ENCODE data around the gene EXTL1.
"Not testable (repeated sequence)": the region's sequence is repeated elsewhere in the genome, so short reads cannot be mapped to it uniquely, and the experiment has no call there.

The EXTL1 gene

GRCh38 chr1:26021647-26022403 lies at the start of gene EXTL1:
Gene EXTL1, plus strand, starts transcription at chr1:26021775. Its CDS starts 872 bp downstream, at chr1:26022647.
- DNase-seq = peak in 37 of 56 donors; percentile 13 to 82 (median 52)

GRCh38 chr1:25971811-25972180 lies 49.8 kb upstream of the EXTL1 start:
- no peak for DNase-seq

- DNase-seq = no peak
Observed at GRCh38 chr1:25973610-25974321, 47.8 kb upstream of the EXTL1 start.

GRCh38 chr1:25977801-25978200 lies 43.8 kb upstream of the EXTL1 start:
- DNase-seq = no peak

- no peak for DNase-seq
Observed at GRCh38 chr1:25978403-25978802, 43.2 kb upstream of the EXTL1 start.

GRCh38 chr1:25979210-25979609 lies 42.4 kb upstream of the EXTL1 start:
- no peak for DNase-seq

GRCh38 chr1:25985171-25985570 lies 36.4 kb upstream of the EXTL1 start:
- DNase-seq = no peak

GRCh38 chr1:25985670-25986069 lies 35.9 kb upstream of the EXTL1 start:
- DNase-seq = no peak

- not testable (repeated sequence) for DNase-seq
Observed at GRCh38 chr1:25986773-25987172, 34.8 kb upstream of the EXTL1 start.

- DNase-seq = no peak
Observed at GRCh38 chr1:25987951-25988350, 33.6 kb upstream of the EXTL1 start.

GRCh38 chr1:25989440-25990234 lies 31.9 kb upstream of the EXTL1 start:
- DNase-seq = no peak

- no peak for DNase-seq
Observed at GRCh38 chr1:25990251-25990650, 31.3 kb upstream of the EXTL1 start.

- DNase-seq = no peak
Observed at GRCh38 chr1:25990702-25991395, 30.7 kb upstream of the EXTL1 start.

- DNase-seq = no peak
Observed at GRCh38 chr1:25991937-25992688, 29.5 kb upstream of the EXTL1 start.

- DNase-seq = no peak
Observed at GRCh38 chr1:25992689-25993171, 28.8 kb upstream of the EXTL1 start.

- no peak for DNase-seq
Observed at GRCh38 chr1:25993197-25993951, 28.2 kb upstream of the EXTL1 start.

GRCh38 chr1:25994402-25995150 lies 27.0 kb upstream of the EXTL1 start:
- DNase-seq = no peak

- DNase-seq = peak in 3 of 56 donors; percentile 14 to 61 (median 15)
Observed at GRCh38 chr1:25996966-25997827, 24.4 kb upstream of the EXTL1 start.

Measured in amygdala (tissue), 56 donors.